Liver (tissue), 9 donors: ENCODE measurements around the gene STK32C. TPM values are rescaled to one million over a fixed set of nuclear protein-coding genes. Genes with fewer than 3 reads are reported as not detected.

Experiments
- DNase-seq: peaks from one replicate; pipeline ENCODE4 v3.0.0-alpha.2; 2017; ENCODE audit warnings: low spot score
- H3K27ac ChIP-seq, 2 donors: one replicate each; pipeline ENCODE4 v1.7.0; 2013; ENCODE audit warnings: inconsistent platforms in 2 of 2, low read length in 2 of 2, control low read depth in 1 of 2, low read depth in 1 of 2, mild to moderate bottlenecking in 1 of 2
- H3K27me3 ChIP-seq, 4 donors: one replicate each; pipeline versions ENCODE4 v1.6.1 to v1.7.0; 2013; ENCODE audit warnings: low read length in 3 of 4, inconsistent platforms in 1 of 4, mild to moderate bottlenecking in 1 of 4, moderate library complexity in 1 of 4; ENCODE audit not compliant: control insufficient read depth in 4 of 4, insufficient read depth in 4 of 4
- H3K36me3 ChIP-seq, 4 donors: one replicate each; pipeline versions ENCODE4 v1.6.1 to v1.7.0; 2013; ENCODE audit warnings: low read length in 3 of 4, mild to moderate bottlenecking in 3 of 4, low read depth in 1 of 4, moderate library complexity in 1 of 4; ENCODE audit not compliant: control insufficient read depth in 4 of 4, insufficient read depth in 3 of 4
- H3K4me1 ChIP-seq, 4 donors: one replicate each; pipeline versions ENCODE4 v1.6.1 to v1.7.0; 2013; ENCODE audit warnings: low read length in 3 of 4, mild to moderate bottlenecking in 3 of 4, moderate library complexity in 1 of 4; ENCODE audit not compliant: control insufficient read depth in 4 of 4, insufficient read depth in 4 of 4
- H3K4me3 ChIP-seq, 3 donors: one replicate each; pipeline versions ENCODE4 v1.6.1 to v1.7.0; 2013; ENCODE audit warnings: low read length in 3 of 3, control low read depth in 1 of 3, low read depth in 1 of 3, mild to moderate bottlenecking in 1 of 3
- H3K9ac ChIP-seq, 2 donors: one replicate each; pipeline ENCODE4 v1.7.0; 2013; ENCODE audit warnings: low read length in 2 of 2, mild to moderate bottlenecking in 2 of 2, moderate library complexity in 2 of 2, control low read depth in 1 of 2, low read depth in 1 of 2
- H3K9me3 ChIP-seq, 4 donors: one replicate each; pipeline versions ENCODE4 v1.6.1 to v1.7.0; 2013; ENCODE audit warnings: low read length in 3 of 4; ENCODE audit not compliant: control insufficient read depth in 4 of 4
- ATF3 ChIP-seq: IDR thresholded peaks from 2 replicates; pipeline ENCODE4 v1.6.1; 2016; ENCODE audit warnings: antibody characterized with exemption
- CTCF ChIP-seq: fragments of 150-350 bp; IDR thresholded peaks from 2 replicates; pipeline ENCODE4 v1.5.1; 2017; ENCODE audit warnings: improper control_type of control experiment, low read depth, low read length; ENCODE audit not compliant: missing input control
- FOXA1 ChIP-seq: IDR thresholded peaks from 2 replicates; pipeline ENCODE4 v1.6.1; 2016; ENCODE audit warnings: antibody characterized with exemption
- GABPA ChIP-seq, 2 donors: IDR thresholded peaks in 1 of 2; conservative IDR thresholded peaks in 1 of 2; 2 replicates each; pipeline ENCODE4 v1.6.1; 2016; ENCODE audit warnings: antibody characterized with exemption in 2 of 2, mild to moderate bottlenecking in 1 of 2, moderate library complexity in 1 of 2
- HNF4A ChIP-seq, 2 donors: conservative IDR thresholded peaks; 2 replicates each; pipeline ENCODE4 v1.6.1; 2016; ENCODE audit warnings: antibody characterized with exemption in 2 of 2, mild to moderate bottlenecking in 2 of 2
- HNF4G ChIP-seq: IDR thresholded peaks from 2 replicates; pipeline ENCODE4 v1.6.1; 2016; ENCODE audit warnings: antibody characterized with exemption
- JUND ChIP-seq, 2 donors: IDR thresholded peaks; 2 replicates each; pipeline ENCODE4 v1.6.1; 2016; ENCODE audit warnings: antibody characterized with exemption in 2 of 2
- MAX ChIP-seq: IDR thresholded peaks from 2 replicates; pipeline ENCODE4 v1.6.1; 2016; ENCODE audit warnings: antibody characterized with exemption
- NR2F2 ChIP-seq: IDR thresholded peaks from 2 replicates; pipeline ENCODE4 v1.6.1; 2016; ENCODE audit warnings: antibody characterized with exemption
- RAD21 ChIP-seq, 2 donors: IDR thresholded peaks; 2 replicates each; pipeline ENCODE4 v1.6.1; 2016; ENCODE audit warnings: antibody characterized with exemption in 2 of 2, mild to moderate bottlenecking in 2 of 2
- REST ChIP-seq: IDR thresholded peaks from 2 replicates; pipeline ENCODE4 v1.6.1; 2016; ENCODE audit warnings: antibody characterized with exemption, mild to moderate bottlenecking
- RXRA ChIP-seq, 2 donors: IDR thresholded peaks; 2 replicates each; pipeline ENCODE4 v1.6.1; 2017 to 2018; ENCODE audit warnings: antibody characterized with exemption in 2 of 2, mild to moderate bottlenecking in 1 of 2
- TAF1 ChIP-seq: conservative IDR thresholded peaks from 2 replicates; pipeline ENCODE4 v1.6.1; 2016; ENCODE audit warnings: antibody characterized with exemption, mild to moderate bottlenecking
- YY1 ChIP-seq: IDR thresholded peaks from 2 replicates; pipeline ENCODE4 v1.6.1; 2016; ENCODE audit warnings: antibody characterized with exemption, mild to moderate bottlenecking
- ZBTB33 ChIP-seq: IDR thresholded peaks from 2 replicates; pipeline ENCODE4 v1.6.1; 2016; ENCODE audit warnings: antibody characterized with exemption
- WGBS: extraction: QIAGEN DNeasy Blood & Tissue Kit; methylation state at CpG from one replicate; pipeline ENCODE4 v1.1.7; 2013; 5-methylcytosine and 5-hydroxymethylcytosine counted together
- polyA plus RNA-seq, 2 donors: library from polyadenylated mRNA; stranded (reverse) in 1 of 2; unstranded in 1 of 2; fragments of 200-250 nt in 1 of 2; fragments of >200 nt in 1 of 2; fragmentation: Nextera tagmentation in 1 of 2; extraction: Ambion mirVana in 1 of 2; gene quantifications; one replicate each; pipeline versions ENCODE4 v1.2.1 to v1.2.3, GENCODE V29; 2013 to 2015
- total RNA-seq, 2 donors: library from RNA; depleted of rRNA; stranded (reverse); fragments of >200 nt; gene quantifications; one replicate each; pipeline ENCODE4 v1.2.3, GENCODE V29; 2014
- donor health status: healthy.
- donor health status: healthy.
- donor health status: healthy.
- donor health status: healthy.
- donor health status: healthy.

Gene STK32C
- total and polyA plus RNA-seq, 4 donors, result 1.8 to 4.6 (median 2.2) TPM

- Histone ChIP-seq H3K27ac (no peak overlapping the region), H3K4me3 (no peak overlapping the region), H3K4me1 (no peaks in the 10 kb centered on the region), H3K36me3 (no peaks in the 10 kb centered on the region), H3K9me3 (no peaks in the 10 kb centered on the region), H3K9ac (no peak overlapping the region), H3K27me3 (no peaks in the 10 kb centered on the region)
- TF ChIP-seq MAX, result no peak
- DNase-seq, result no peak
- WGBS, result 91% methylated on average over 23 of the region's 23 CpGs
Observed at GRCh38 chr10:132258423-132258822, 49.3 kb downstream of the STK32C start.

GRCh38 chr10:132257907-132258306, 49.8 kb downstream of the STK32C start:
- H3K9ac ChIP-seq, result no peak overlapping the region
- no peaks in the 10 kb centered on the region for H3K27me3 ChIP-seq
- H3K9me3 ChIP-seq, result no peaks in the 10 kb centered on the region
- no peak overlapping the region for H3K27ac ChIP-seq
- DNase-seq, result no peak
- H3K36me3 ChIP-seq, result no peaks in the 10 kb centered on the region
- TF ChIP-seq REST (no peak), ZBTB33 (no peak), ATF3 (no peak), YY1 (no peak), HNF4G (no peak), CTCF (no peak), NR2F2 (no peak), FOXA1 (no peak), RAD21 (IDR thresholded peaks at IDR 0.05) (no peak), GABPA (IDR thresholded peaks at IDR 0.05 in 1 of 2, conservative IDR thresholded peaks at IDR 0.05 in 1 of 2) (no peak), RXRA (IDR thresholded peaks at IDR 0.05) (no peak), MAX (no peak), HNF4A (conservative IDR thresholded peaks at IDR 0.05) (no peak), JUND (IDR thresholded peaks at IDR 0.05) (no peak), TAF1 (no peak)
- H3K4me1 ChIP-seq, result no peaks in the 10 kb centered on the region
- WGBS, result 92% methylated on average over 9 of the region's 9 CpGs
- H3K4me3 ChIP-seq, result no peak overlapping the region
